Measurements from ENCODE around the gene PCDHGA1. TPM values are rescaled to one million over a fixed set of nuclear protein-coding genes. Genes with fewer than 3 reads are reported as not detected.

Gene PCDHGA1
- total and polyA plus RNA-seq, 4 experiments from 2014 or later: 0.58 to 0.78 TPM; not detected in 2

DNA sequence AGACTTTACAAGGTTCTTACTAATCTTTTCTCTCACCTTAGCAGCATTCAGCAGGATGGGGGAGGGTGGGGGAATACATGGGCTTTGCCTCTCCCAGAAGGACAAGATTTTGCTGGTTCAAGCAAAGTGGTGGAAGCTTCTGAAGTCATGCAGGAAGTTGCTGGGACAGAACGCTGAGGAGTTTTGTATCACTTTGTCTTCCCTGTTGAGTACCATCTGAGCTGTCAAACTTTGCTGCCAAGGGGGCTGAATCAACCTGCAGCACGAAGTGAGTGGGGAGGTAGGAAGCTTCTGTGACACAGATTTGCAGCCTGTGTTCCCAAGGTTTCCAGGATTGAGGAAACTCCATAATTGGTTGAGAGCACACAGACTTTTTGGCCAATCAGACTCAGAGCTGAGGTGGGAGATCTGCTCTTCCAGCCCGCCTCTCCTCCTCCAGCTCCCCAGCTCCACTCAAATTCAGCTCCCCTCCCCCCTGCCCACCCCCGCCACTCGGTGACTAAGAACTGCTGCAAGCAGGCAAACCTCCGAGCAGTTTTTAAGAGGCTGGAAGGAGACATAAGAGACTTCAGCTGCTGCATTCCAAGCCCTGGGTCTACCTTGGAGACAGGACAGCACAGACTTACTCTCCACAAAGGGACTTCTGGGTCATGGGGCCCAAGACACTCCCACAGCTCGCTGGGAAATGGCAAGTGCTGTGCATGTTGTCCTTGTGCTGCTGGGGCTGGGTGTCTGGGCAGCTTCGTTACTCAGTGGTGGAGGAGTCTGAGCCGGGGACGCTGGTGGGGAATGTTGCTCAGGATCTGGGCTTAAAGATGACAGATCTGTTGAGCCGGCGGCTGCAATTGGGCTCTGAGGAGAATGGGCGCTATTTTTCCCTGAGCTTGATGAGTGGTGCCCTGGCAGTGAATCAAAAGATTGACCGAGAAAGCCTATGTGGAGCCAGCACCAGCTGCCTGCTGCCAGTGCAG lies 158.6 kb downstream of the PCDHGA1 start, which contains the start of gene PCDHGC5:
PCDHGC5 (plus strand) TSS at position 491 of the 971 bp plus-strand sequence; CDS start at position 651, 160 bp downstream.
- POLR2A ChIA-PET (ENCODE audit: partially characterized antibody): no interaction called here
- Histone ChIP-seq H3K4me1 (ENCODE audit: insufficient read depth, low read length) (peaks cover 28% of the 10 kb centered on the region), H3K27me3 (ENCODE audit: insufficient read depth, low read length) (peaks cover 50% of the 10 kb centered on the region), H3K36me3 (ENCODE audit: insufficient read depth, low read length) (no peaks in the 10 kb centered on the region), H3K27ac (ENCODE audit: low read depth, low read length) (no peak within 1 kb of the TSS), H3K4me3 (ENCODE audit: low read length in 2 of 2) (no peak within 1 kb of the TSS), H3K9me3 (ENCODE audit: control insufficient read depth in 1 of 2, low read length in 2 of 2) (no peaks in the 10 kb centered on the region)
- Mint-ChIP-seq H3K27ac (no peak within 1 kb of the TSS), H3K27me3 (peaks cover 69 to 70% of the 10 kb centered on the region in 2 donors), H3K36me3 (no peaks in the 10 kb centered on the region), H3K4me3 (no peak within 1 kb of the TSS), H3K4me1 (peaks cover 7 to 26% (median 18%) of the 10 kb centered on the region in 4 donors), H3K9me3 (no peaks in the 10 kb centered on the region)
- CTCF ChIA-PET (ENCODE audit: partially characterized antibody): interaction anchor here (1.7 kb wide), 1 partner anchor 69 kb away, joined by 3 read pairs; no protein-coding TSS in a partner anchor
- intact Hi-C loops (cut with micrococcal nuclease): no loop called here
- DNase-seq: no peak

DNA sequence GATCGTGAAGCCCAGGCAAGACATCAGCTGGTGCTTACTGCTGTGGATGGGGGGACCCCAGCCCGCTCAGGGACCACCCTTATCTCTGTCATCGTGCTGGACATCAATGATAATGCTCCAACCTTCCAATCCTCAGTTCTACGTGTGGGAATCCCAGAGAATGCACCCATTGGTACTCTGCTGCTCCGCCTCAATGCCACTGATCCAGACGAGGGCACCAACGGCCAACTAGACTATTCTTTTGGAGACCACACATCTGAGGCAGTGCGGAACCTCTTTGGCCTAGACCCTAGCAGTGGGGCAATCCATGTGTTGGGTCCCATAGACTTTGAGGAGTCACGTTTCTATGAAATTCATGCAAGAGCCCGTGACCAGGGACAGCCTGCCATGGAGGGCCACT lies 159.5 kb downstream of the PCDHGA1 start:
- Mint-ChIP-seq H3K27me3 (peaks cover 70% of the 10 kb centered on the region in 2 donors), H3K4me1 (peaks cover 5 to 18% (median 13%) of the 10 kb centered on the region in 4 donors), H3K4me3 (peak overlapping the region in 1 of 8 donors; percentile 23), H3K36me3 (no peaks in the 10 kb centered on the region), H3K9me3 (no peaks in the 10 kb centered on the region), H3K27ac (no peak overlapping the region)
- peaks cover 26% of the 10 kb centered on the region for H3K4me1 ChIP-seq (ENCODE audit: insufficient read depth, low read length)
- ChIA-PET POLR2A (ENCODE audit: partially characterized antibody) (no interaction called here), CTCF (ENCODE audit: partially characterized antibody) (interaction anchor here (1.7 kb wide), 1 partner anchor 68 kb away, joined by 3 read pairs; no protein-coding TSS in a partner anchor)
- H3K4me3 ChIP-seq (ENCODE audit: low read length in 2 of 2): no peak overlapping the region
- H3K9me3 ChIP-seq (ENCODE audit: control insufficient read depth in 1 of 2, low read length in 2 of 2): no peaks in the 10 kb centered on the region
- H3K27me3 ChIP-seq (ENCODE audit: insufficient read depth, low read length): peaks cover 52% of the 10 kb centered on the region
- DNase-seq: no peak
- no peak overlapping the region for H3K27ac ChIP-seq (ENCODE audit: low read depth, low read length)
- H3K36me3 ChIP-seq (ENCODE audit: insufficient read depth, low read length): no peaks in the 10 kb centered on the region
- intact Hi-C loops (cut with micrococcal nuclease): no loop called here

DNA sequence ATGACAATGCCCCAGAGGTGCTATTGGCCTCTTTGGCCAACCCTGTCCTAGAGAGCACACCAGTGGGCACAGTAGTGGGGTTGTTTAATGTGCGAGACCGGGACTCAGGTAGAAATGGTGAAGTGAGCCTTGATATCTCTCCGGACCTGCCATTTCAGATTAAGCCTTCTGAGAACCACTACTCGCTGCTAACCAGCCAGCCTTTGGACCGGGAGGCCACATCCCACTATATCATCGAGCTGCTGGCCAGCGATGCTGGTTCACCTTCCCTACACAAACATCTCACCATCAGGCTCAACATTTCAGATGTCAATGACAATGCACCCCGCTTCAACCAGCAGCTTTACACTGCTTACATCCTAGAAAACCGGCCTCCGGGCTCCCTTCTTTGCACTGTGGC lies 160.0 kb downstream of the PCDHGA1 start:
- DNase-seq: no peak
- no peaks in the 10 kb centered on the region for H3K9me3 ChIP-seq (ENCODE audit: control insufficient read depth in 1 of 2, low read length in 2 of 2)
- H3K4me1 Mint-ChIP-seq: peaks cover 5 to 16% (median 9%) of the 10 kb centered on the region in 4 donors
- POLR2A ChIA-PET (ENCODE audit: partially characterized antibody): no interaction called here
- H3K4me1 ChIP-seq (ENCODE audit: insufficient read depth, low read length): peaks cover 22% of the 10 kb centered on the region
- H3K27me3 Mint-ChIP-seq: peaks cover 66 to 70% of the 10 kb centered on the region in 2 donors
- intact Hi-C loops (cut with micrococcal nuclease): no loop called here
- CTCF ChIA-PET (ENCODE audit: partially characterized antibody): interaction anchor here (1.7 kb wide), 1 partner anchor 68 kb away, joined by 3 read pairs; no protein-coding TSS in a partner anchor
- peaks cover 47% of the 10 kb centered on the region for H3K27me3 ChIP-seq (ENCODE audit: insufficient read depth, low read length)
- H3K36me3 ChIP-seq (ENCODE audit: insufficient read depth, low read length): no peaks in the 10 kb centered on the region
- H3K4me3 ChIP-seq (ENCODE audit: low read length in 2 of 2): no peak overlapping the region
- H3K27ac Mint-ChIP-seq: no peak overlapping the region
- peak overlapping the region in 2 of 8 donors; percentile 23 to 78 for H3K4me3 Mint-ChIP-seq
- no peak overlapping the region for H3K27ac ChIP-seq (ENCODE audit: low read depth, low read length)
- H3K9me3 Mint-ChIP-seq: no peaks in the 10 kb centered on the region
- no peaks in the 10 kb centered on the region for H3K36me3 Mint-ChIP-seq

DNA sequence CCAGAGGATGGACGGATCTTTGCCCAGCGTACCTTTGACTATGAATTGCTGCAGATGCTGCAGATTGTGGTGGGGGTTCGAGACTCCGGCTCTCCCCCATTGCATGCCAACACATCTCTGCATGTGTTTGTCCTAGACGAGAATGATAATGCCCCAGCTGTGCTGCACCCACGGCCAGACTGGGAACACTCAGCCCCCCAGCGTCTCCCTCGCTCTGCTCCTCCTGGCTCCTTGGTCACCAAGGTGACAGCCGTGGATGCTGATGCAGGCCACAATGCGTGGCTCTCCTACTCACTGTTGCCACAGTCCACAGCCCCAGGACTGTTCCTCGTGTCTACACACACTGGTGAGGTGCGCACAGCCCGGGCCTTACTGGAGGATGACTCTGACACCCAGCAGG lies 160.5 kb downstream of the PCDHGA1 start:
- no peaks in the 10 kb centered on the region for H3K36me3 Mint-ChIP-seq
- H3K27me3 ChIP-seq (ENCODE audit: insufficient read depth, low read length): peaks cover 42% of the 10 kb centered on the region
- peaks cover 19% of the 10 kb centered on the region for H3K4me1 ChIP-seq (ENCODE audit: insufficient read depth, low read length)
- no peaks in the 10 kb centered on the region for H3K36me3 ChIP-seq (ENCODE audit: insufficient read depth, low read length)
- no peak overlapping the region for H3K4me3 ChIP-seq (ENCODE audit: low read length in 2 of 2)
- no peak overlapping the region for H3K27ac Mint-ChIP-seq
- no peak overlapping the region for H3K27ac ChIP-seq (ENCODE audit: low read depth, low read length)
- peaks cover 68 to 73% of the 10 kb centered on the region in 2 donors for H3K27me3 Mint-ChIP-seq
- peaks cover 8 to 19% (median 14%) of the 10 kb centered on the region in 4 donors for H3K4me1 Mint-ChIP-seq
- no peaks in the 10 kb centered on the region for H3K9me3 Mint-ChIP-seq
- intact Hi-C loops (cut with micrococcal nuclease): no loop called here
- ChIA-PET POLR2A (ENCODE audit: partially characterized antibody) (no interaction called here), CTCF (ENCODE audit: partially characterized antibody) (no interaction called here)
- peak overlapping the region in 5 of 8 donors; percentile 42 to 78 (median 64) for H3K4me3 Mint-ChIP-seq
- DNase-seq: no peak
- H3K9me3 ChIP-seq (ENCODE audit: control insufficient read depth in 1 of 2, low read length in 2 of 2): no peaks in the 10 kb centered on the region

DNA sequence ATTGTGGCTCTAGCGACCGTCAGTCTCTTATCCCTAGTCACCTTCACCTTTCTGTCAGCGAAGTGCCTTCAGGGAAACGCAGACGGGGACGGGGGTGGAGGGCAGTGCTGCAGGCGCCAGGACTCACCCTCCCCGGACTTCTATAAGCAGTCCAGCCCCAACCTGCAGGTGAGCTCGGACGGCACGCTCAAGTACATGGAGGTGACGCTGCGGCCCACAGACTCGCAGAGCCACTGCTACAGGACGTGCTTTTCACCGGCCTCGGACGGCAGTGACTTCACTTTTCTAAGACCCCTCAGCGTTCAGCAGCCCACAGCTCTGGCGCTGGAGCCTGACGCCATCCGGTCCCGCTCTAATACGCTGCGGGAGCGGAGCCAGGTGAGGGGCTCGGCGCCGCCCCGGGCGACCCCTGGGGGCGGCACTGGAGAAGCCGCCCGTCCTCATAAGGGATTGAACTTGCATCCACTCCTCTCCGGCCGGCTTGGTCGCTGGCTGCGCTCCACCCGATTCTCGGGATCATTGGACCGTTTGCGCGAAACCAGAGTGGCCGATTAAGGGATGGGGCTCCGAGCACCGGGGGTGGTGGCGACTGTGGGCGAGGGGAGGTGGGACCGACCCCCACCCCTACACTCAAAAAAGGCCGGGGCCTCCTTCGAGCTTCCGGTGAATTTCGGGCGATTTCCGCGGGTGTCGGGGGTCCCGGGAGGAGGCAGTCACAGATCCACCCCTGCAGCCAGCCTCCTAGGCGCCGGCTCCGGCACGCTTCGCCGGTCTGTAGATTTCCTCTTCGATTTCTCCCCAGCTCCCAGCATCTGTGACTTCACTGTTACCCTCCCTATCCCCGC lies 161.2 kb downstream of the PCDHGA1 start:
- no peak overlapping the region for H3K4me3 ChIP-seq (ENCODE audit: low read length in 2 of 2)
- Mint-ChIP-seq H3K27ac (no peak overlapping the region), H3K27me3 (peaks cover 64 to 74% of the 10 kb centered on the region in 2 donors), H3K4me1 (peaks cover 8 to 19% (median 14%) of the 10 kb centered on the region in 4 donors), H3K36me3 (no peaks in the 10 kb centered on the region), H3K4me3 (peak overlapping the region; percentile 27 to 76 (median 68)), H3K9me3 (no peaks in the 10 kb centered on the region)
- no peaks in the 10 kb centered on the region for H3K36me3 ChIP-seq (ENCODE audit: insufficient read depth, low read length)
- no peaks in the 10 kb centered on the region for H3K9me3 ChIP-seq (ENCODE audit: control insufficient read depth in 1 of 2, low read length in 2 of 2)
- ChIA-PET POLR2A (ENCODE audit: partially characterized antibody) (no interaction called here), CTCF (ENCODE audit: partially characterized antibody) (interaction anchor here (1.4 kb wide), 1 partner anchor 34 kb away, joined by 3 read pairs; no protein-coding TSS in a partner anchor)
- intact Hi-C loops (cut with micrococcal nuclease): no loop called here
- peaks cover 19% of the 10 kb centered on the region for H3K4me1 ChIP-seq (ENCODE audit: insufficient read depth, low read length)
- peaks cover 43% of the 10 kb centered on the region for H3K27me3 ChIP-seq (ENCODE audit: insufficient read depth, low read length)
- no peak for DNase-seq
- H3K27ac ChIP-seq (ENCODE audit: low read depth, low read length): no peak overlapping the region

DNA sequence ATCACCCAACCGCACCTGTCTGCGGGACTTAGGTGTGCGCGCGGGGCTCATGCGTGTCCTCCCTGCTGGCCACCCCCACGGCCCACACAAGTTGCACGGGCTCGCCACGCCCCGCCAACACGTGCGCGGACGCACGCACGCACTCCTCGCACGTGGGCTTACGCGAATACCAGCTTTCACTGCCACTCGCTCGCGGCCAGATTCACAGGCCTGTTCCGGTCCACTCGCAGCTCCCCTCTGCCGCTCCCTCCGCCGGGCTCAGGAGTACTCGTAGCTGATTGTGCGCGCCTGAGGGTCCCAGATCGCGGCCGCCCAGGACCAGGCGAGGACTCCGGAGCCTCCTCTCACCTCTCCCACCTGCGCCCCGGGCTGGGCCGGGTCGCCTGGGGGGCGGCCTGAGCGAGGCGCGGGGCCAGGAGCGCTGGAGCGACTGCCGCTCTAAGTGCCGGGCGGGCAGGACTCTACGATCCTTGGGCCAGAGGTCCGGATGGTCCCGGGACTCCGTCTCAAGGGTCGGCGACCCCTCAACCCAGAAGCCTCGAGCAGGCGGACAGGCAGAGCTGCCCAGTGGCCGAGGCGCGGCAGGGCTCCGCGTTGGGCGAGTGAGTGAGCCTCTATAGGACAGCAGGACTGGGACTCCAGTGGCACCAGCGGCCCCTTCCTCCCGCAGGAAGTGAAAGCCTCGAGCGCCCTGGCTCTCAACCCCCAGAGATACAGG lies 162.0 kb downstream of the PCDHGA1 start:
- no peak overlapping the region for H3K27ac Mint-ChIP-seq

More for the DNA sequence above, 162.0 kb downstream of the PCDHGA1 start:
- Histone ChIP-seq H3K9me3 (ENCODE audit: control insufficient read depth in 1 of 2, low read length in 2 of 2) (no peaks in the 10 kb centered on the region), H3K27me3 (ENCODE audit: insufficient read depth, low read length) (peaks cover 35% of the 10 kb centered on the region), H3K4me1 (ENCODE audit: insufficient read depth, low read length) (peaks cover 19% of the 10 kb centered on the region), H3K36me3 (ENCODE audit: insufficient read depth, low read length) (no peaks in the 10 kb centered on the region), H3K4me3 (ENCODE audit: low read length in 2 of 2) (no peak overlapping the region), H3K27ac (ENCODE audit: low read depth, low read length) (no peak overlapping the region)
- Mint-ChIP-seq H3K4me1 (peaks cover 8 to 19% (median 14%) of the 10 kb centered on the region in 4 donors), H3K9me3 (no peaks in the 10 kb centered on the region), H3K27me3 (peaks cover 60 to 70% of the 10 kb centered on the region in 2 donors), H3K36me3 (no peaks in the 10 kb centered on the region), H3K4me3 (peak overlapping the region; percentile 27 to 76 (median 68))
- intact Hi-C loops (cut with micrococcal nuclease): no loop called here
- ChIA-PET CTCF (ENCODE audit: partially characterized antibody) (interaction anchor here (1.4 to 2.2 kb wide), 3 partner anchors 20 to 80 kb away, joined by 3 to 8 read pairs (median 3); partner anchors contain the start of gene PCDHGA10), POLR2A (ENCODE audit: partially characterized antibody) (no interaction called here)
- peak in 2 of 5 donors; percentile 17 to 21 for DNase-seq
